ENCODE measurements around the gene TNXB.
"Not testable (repeated sequence)": the region's sequence is repeated elsewhere in the genome, so short reads cannot be mapped to it uniquely, and the experiment has no call there.

Gene TNXB

DNA sequence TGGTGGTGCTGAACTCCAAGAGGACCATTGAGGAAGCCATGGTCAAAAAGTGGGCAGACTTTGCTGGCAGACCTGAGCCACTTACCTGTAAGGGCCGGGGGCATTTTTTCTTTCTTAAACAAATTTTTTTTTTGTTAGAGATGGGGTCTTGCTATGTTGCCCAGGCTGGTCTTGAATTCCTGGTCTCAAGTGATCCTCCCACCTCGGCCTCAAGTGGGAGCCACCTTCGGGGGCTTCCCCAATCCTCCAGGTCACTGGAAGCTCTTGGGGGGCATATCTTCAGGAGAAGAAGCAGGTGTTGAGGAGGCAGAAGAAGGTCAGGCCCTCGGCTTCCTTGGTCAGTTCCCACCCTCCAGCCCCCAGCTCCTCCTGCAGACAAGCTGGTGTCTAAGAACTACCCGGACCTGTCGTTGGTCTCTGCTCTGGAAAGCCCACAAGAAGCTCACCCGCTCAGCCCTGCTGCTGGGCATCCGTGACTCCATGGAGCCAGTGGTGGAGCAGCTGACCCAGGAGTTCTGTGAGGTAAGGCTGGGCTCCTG is 103.1 kb downstream of the TNXB start:
- not testable (repeated sequence) for H3K9ac ChIP-seq (ENCODE audit: low read depth, low read length, poor library complexity); H3K27ac ChIP-seq (replicated peaks; ENCODE audit: low read length); H3K36me3 ChIP-seq (replicated peaks in 1 of 2; ENCODE audit: control insufficient read depth in 2 of 2, insufficient read depth in 2 of 2, low read length in 2 of 2); H2BK5ac ChIP-seq (ENCODE audit: low read length); H4K91ac ChIP-seq (ENCODE audit: low read depth, low read length, poor library complexity); H2AK5ac ChIP-seq (ENCODE audit: low read depth, low read length); H2BK120ac ChIP-seq (ENCODE audit: low read depth, low read length); H3K18ac ChIP-seq (ENCODE audit: low read length); H3K27me3 ChIP-seq (ENCODE audit: control insufficient read depth in 3 of 3, insufficient read depth in 3 of 3, low read depth in 1 of 3, low read length in 3 of 3); H3K4me1 ChIP-seq (ENCODE audit: control insufficient read depth in 2 of 2, insufficient read depth in 1 of 2, low read depth in 1 of 2, low read length in 2 of 2); H4K8ac ChIP-seq (ENCODE audit: low read depth, low read length); H3K4me2 ChIP-seq (ENCODE audit: insufficient read depth, low read length, poor library complexity, severe bottlenecking); H2BK15ac ChIP-seq (ENCODE audit: low read length); H3K9me3 ChIP-seq (replicated peaks in 1 of 2; ENCODE audit: control insufficient read depth in 2 of 2, insufficient read depth in 1 of 2, low read depth in 1 of 2, low read length in 2 of 2); H3K4ac ChIP-seq (ENCODE audit: low read length); H3K79me1 ChIP-seq (ENCODE audit: low read depth, low read length); H2AFZ ChIP-seq (ENCODE audit: low read length); H3K14ac ChIP-seq (ENCODE audit: low read length); H3K4me3 ChIP-seq (ENCODE audit: low read length in 2 of 2); DNase-seq (ENCODE audit: low spot score); H2BK12ac ChIP-seq (ENCODE audit: low read length); H3K23ac ChIP-seq (ENCODE audit: low read depth, low read length, poor library complexity)
- no CpG with 5 or more reads among the region's 8 CpGs for WGBS, 2 donors (ENCODE audit: extremely low coverage in 2 of 2, insufficient read length in 2 of 2, insufficient replicate concordance in 1 of 2)

DNA sequence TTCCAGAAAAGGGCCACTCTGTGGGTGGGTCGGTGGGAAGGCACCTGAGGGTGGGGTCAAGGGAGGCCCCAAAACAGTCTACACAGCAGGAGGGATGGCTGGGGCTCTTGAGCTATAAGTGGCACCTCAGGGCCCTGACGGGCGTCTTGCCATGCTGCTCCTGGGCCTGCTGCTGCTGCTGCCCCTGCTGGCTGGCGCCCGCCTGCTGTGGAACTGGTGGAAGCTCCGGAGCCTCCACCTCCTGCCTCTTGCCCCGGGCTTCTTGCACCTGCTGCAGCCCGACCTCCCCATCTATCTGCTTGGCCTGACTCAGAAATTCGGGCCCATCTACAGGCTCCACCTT is 103.6 kb downstream of the TNXB start:
- H2BK15ac ChIP-seq (ENCODE audit: low read length); H3K23ac ChIP-seq (ENCODE audit: low read depth, low read length, poor library complexity); H3K4me1 ChIP-seq (ENCODE audit: control insufficient read depth in 2 of 2, insufficient read depth in 1 of 2, low read depth in 1 of 2, low read length in 2 of 2); H3K4ac ChIP-seq (ENCODE audit: low read length); H3K9me3 ChIP-seq (replicated peaks in 1 of 2; ENCODE audit: control insufficient read depth in 2 of 2, insufficient read depth in 1 of 2, low read depth in 1 of 2, low read length in 2 of 2); H3K27me3 ChIP-seq (ENCODE audit: control insufficient read depth in 3 of 3, insufficient read depth in 3 of 3, low read depth in 1 of 3, low read length in 3 of 3); H3K18ac ChIP-seq (ENCODE audit: low read length); DNase-seq (ENCODE audit: low spot score); H2AFZ ChIP-seq (ENCODE audit: low read length); H2BK120ac ChIP-seq (ENCODE audit: low read depth, low read length); H4K8ac ChIP-seq (ENCODE audit: low read depth, low read length); H3K9ac ChIP-seq (ENCODE audit: low read depth, low read length, poor library complexity); H4K91ac ChIP-seq (ENCODE audit: low read depth, low read length, poor library complexity); H2AK5ac ChIP-seq (ENCODE audit: low read depth, low read length); H3K14ac ChIP-seq (ENCODE audit: low read length); H3K27ac ChIP-seq (replicated peaks; ENCODE audit: low read length); H3K79me1 ChIP-seq (ENCODE audit: low read depth, low read length); H3K4me2 ChIP-seq (ENCODE audit: insufficient read depth, low read length, poor library complexity, severe bottlenecking); H2BK5ac ChIP-seq (ENCODE audit: low read length); H3K36me3 ChIP-seq (replicated peaks in 1 of 2; ENCODE audit: control insufficient read depth in 2 of 2, insufficient read depth in 2 of 2, low read length in 2 of 2); H3K4me3 ChIP-seq (ENCODE audit: low read length in 2 of 2); H2BK12ac ChIP-seq (ENCODE audit: low read length): not testable (repeated sequence)
- WGBS, 2 donors (ENCODE audit: extremely low coverage in 2 of 2, insufficient read length in 2 of 2, insufficient replicate concordance in 1 of 2): no CpG with 5 or more reads among the region's 9 CpGs

- H3K18ac ChIP-seq (ENCODE audit: low read length); H4K8ac ChIP-seq (ENCODE audit: low read depth, low read length); H3K79me1 ChIP-seq (ENCODE audit: low read depth, low read length); DNase-seq (ENCODE audit: low spot score); H3K23ac ChIP-seq (ENCODE audit: low read depth, low read length, poor library complexity); H2BK5ac ChIP-seq (ENCODE audit: low read length); H4K91ac ChIP-seq (ENCODE audit: low read depth, low read length, poor library complexity); H2BK12ac ChIP-seq (ENCODE audit: low read length); H2BK120ac ChIP-seq (ENCODE audit: low read depth, low read length); H2AFZ ChIP-seq (ENCODE audit: low read length); H3K4me2 ChIP-seq (ENCODE audit: insufficient read depth, low read length, poor library complexity, severe bottlenecking); H3K4me3 ChIP-seq (ENCODE audit: low read length in 2 of 2); H3K4me1 ChIP-seq (ENCODE audit: control insufficient read depth in 2 of 2, insufficient read depth in 1 of 2, low read depth in 1 of 2, low read length in 2 of 2); H2BK15ac ChIP-seq (ENCODE audit: low read length); H3K4ac ChIP-seq (ENCODE audit: low read length); H3K27ac ChIP-seq (replicated peaks; ENCODE audit: low read length); H3K27me3 ChIP-seq (ENCODE audit: control insufficient read depth in 3 of 3, insufficient read depth in 3 of 3, low read depth in 1 of 3, low read length in 3 of 3); H3K36me3 ChIP-seq (replicated peaks in 1 of 2; ENCODE audit: control insufficient read depth in 2 of 2, insufficient read depth in 2 of 2, low read length in 2 of 2); H3K9ac ChIP-seq (ENCODE audit: low read depth, low read length, poor library complexity); H3K14ac ChIP-seq (ENCODE audit: low read length); H2AK5ac ChIP-seq (ENCODE audit: low read depth, low read length); H3K9me3 ChIP-seq (replicated peaks in 1 of 2; ENCODE audit: control insufficient read depth in 2 of 2, insufficient read depth in 1 of 2, low read depth in 1 of 2, low read length in 2 of 2): not testable (repeated sequence)
- WGBS, 2 donors (ENCODE audit: extremely low coverage in 2 of 2, insufficient read length in 2 of 2, insufficient replicate concordance in 1 of 2): no CpG with 5 or more reads among the region's 13 CpGs
These were observed 104.1 kb downstream of the TNXB start for GRCh38 chr6:32004864-32005537.

DNA sequence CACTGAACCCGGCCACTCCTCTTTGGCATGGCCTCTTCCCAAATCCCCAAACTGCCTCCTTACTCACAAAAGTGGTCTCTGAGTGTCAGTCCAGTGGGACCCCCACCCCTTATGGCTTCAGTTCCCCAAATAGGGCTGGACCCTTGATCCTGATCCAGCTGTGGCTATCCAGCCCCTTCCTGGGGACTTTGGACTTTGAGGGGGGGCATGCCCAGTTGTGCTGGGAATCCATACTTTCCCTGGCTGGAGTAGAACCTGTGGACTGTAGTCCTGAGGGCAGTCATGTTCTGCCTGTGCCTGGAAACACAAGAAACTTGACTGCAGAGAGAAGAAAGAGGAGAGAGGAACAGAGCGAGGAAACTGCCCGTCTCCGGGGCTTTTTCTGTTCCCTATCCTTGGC is 104.7 kb downstream of the TNXB start:
- H4K8ac ChIP-seq (ENCODE audit: low read depth, low read length); H3K14ac ChIP-seq (ENCODE audit: low read length); H2AK5ac ChIP-seq (ENCODE audit: low read depth, low read length); H2BK12ac ChIP-seq (ENCODE audit: low read length); H3K4me2 ChIP-seq (ENCODE audit: insufficient read depth, low read length, poor library complexity, severe bottlenecking); H2AFZ ChIP-seq (ENCODE audit: low read length); H3K9ac ChIP-seq (ENCODE audit: low read depth, low read length, poor library complexity); H2BK5ac ChIP-seq (ENCODE audit: low read length); H3K18ac ChIP-seq (ENCODE audit: low read length); H2BK15ac ChIP-seq (ENCODE audit: low read length); H3K4me1 ChIP-seq (ENCODE audit: control insufficient read depth in 2 of 2, insufficient read depth in 1 of 2, low read depth in 1 of 2, low read length in 2 of 2); H3K27ac ChIP-seq (replicated peaks; ENCODE audit: low read length); H3K9me3 ChIP-seq (replicated peaks in 1 of 2; ENCODE audit: control insufficient read depth in 2 of 2, insufficient read depth in 1 of 2, low read depth in 1 of 2, low read length in 2 of 2); H3K36me3 ChIP-seq (replicated peaks in 1 of 2; ENCODE audit: control insufficient read depth in 2 of 2, insufficient read depth in 2 of 2, low read length in 2 of 2); H3K4me3 ChIP-seq (ENCODE audit: low read length in 2 of 2); DNase-seq (ENCODE audit: low spot score); H3K23ac ChIP-seq (ENCODE audit: low read depth, low read length, poor library complexity); H4K91ac ChIP-seq (ENCODE audit: low read depth, low read length, poor library complexity); H3K4ac ChIP-seq (ENCODE audit: low read length); H2BK120ac ChIP-seq (ENCODE audit: low read depth, low read length); H3K27me3 ChIP-seq (ENCODE audit: control insufficient read depth in 3 of 3, insufficient read depth in 3 of 3, low read depth in 1 of 3, low read length in 3 of 3); H3K79me1 ChIP-seq (ENCODE audit: low read depth, low read length): not testable (repeated sequence)
- no CpG with 5 or more reads among the region's 4 CpGs for WGBS, 2 donors (ENCODE audit: extremely low coverage in 2 of 2, insufficient read length in 2 of 2, insufficient replicate concordance in 1 of 2)

Data from neuronal stem cell (in vitro differentiated cells).